ENCODE data around the gene HIRIP3.

- TF ChIP-seq CTCF (conservative IDR thresholded peaks at IDR 0.05; ENCODE audit: low read depth, low read length), result no peak
- no peak for TF ChIP-seq EZH2phosphoT487 (IDR thresholded peaks at IDR 0.05; ENCODE audit: borderline replicate concordance, low read length)
- TF ChIP-seq EZH2 (IDR thresholded peaks at IDR 0.05; ENCODE audit: low read length, unreplicated experiment), result no peak
These were observed 19.5 kb downstream of the HIRIP3 start for GRCh38 chr16:29975811-29976511.
